Esophagus muscularis mucosa (tissue), 4 donors: Measurements from ENCODE around the gene PCSK7. TPM values are rescaled to one million over a fixed set of nuclear protein-coding genes. Genes with fewer than 3 reads are reported as not detected.

Experiments used
- DNase-seq: peaks from one replicate; pipeline ENCODE4 v3.0.0-alpha.2; 2017; ENCODE audit errors: extremely low spot score
- H3K27ac ChIP-seq, 4 donors: fragments of 200-600 bp; sonication (generic); replicated peaks in 1 of 4; 1 replicate in 3 of 4; 2 replicates in 1 of 4; pipeline ENCODE4 v1.5.1; 2016 to 2019; ENCODE audit warnings: mild to moderate bottlenecking in 1 of 4
- H3K27me3 ChIP-seq, 4 donors: fragments of 200-600 bp; sonication (generic); one replicate each; pipeline versions ENCODE4 v1.5.1 to v1.6.0; 2016 to 2019
- H3K36me3 ChIP-seq, 4 donors: fragments of 200-600 bp; sonication (generic); one replicate each; pipeline ENCODE4 v1.5.1; 2016 to 2019
- H3K4me1 ChIP-seq, 4 donors: fragments of 200-600 bp; sonication (generic); one replicate each; pipeline ENCODE4 v1.5.1; 2016 to 2019
- H3K4me3 ChIP-seq, 4 donors: fragments of 200-600 bp; sonication (generic); 1 replicate in 2 of 4; 2 replicates in 2 of 4; pipeline ENCODE4 v1.5.1; 2016 to 2019; ENCODE audit warnings: mild to moderate bottlenecking in 4 of 4, moderate library complexity in 1 of 4
- H3K9me3 ChIP-seq, 4 donors: fragments of 200-600 bp; sonication (generic); 1 replicate in 3 of 4; 2 replicates in 1 of 4; pipeline ENCODE4 v1.5.1; 2016 to 2019
- CTCF ChIP-seq, 3 experiments: fragments of 200-600 bp in 2 of 3; fragments of 450-650 bp in 1 of 3; sonication (generic) in 2 of 3; IDR thresholded peaks; one replicate each; pipeline ENCODE4 v1.5.1; 2017 to 2019; ENCODE audit warnings: antibody characterized with exemption in 3 of 3, mild to moderate bottlenecking in 2 of 3, moderate library complexity in 1 of 3
- EP300 ChIP-seq: sonication (generic); formaldehyde crosslinking; IDR thresholded peaks from one replicate; pipeline ENCODE4 v1.6.1; 2017; ENCODE audit warnings: antibody characterized with exemption
- POLR2A ChIP-seq: fragments of 450-650 bp; IDR thresholded peaks from one replicate; pipeline ENCODE4 v1.6.1; 2017; ENCODE audit warnings: antibody characterized with exemption, moderate library complexity, mild to moderate bottlenecking, low read depth
- POLR2AphosphoS5 ChIP-seq, 2 donors: sonication (generic); formaldehyde crosslinking; IDR thresholded peaks; one replicate each; pipeline ENCODE4 v1.6.1; 2017; ENCODE audit warnings: antibody characterized with exemption in 2 of 2
- WGBS: methylation state at CpG from one replicate; pipeline ENCODE4 v1.1.5; 2018; 5-methylcytosine and 5-hydroxymethylcytosine counted together
- intact Hi-C: fragments of 100-400 bp; cut with DNase I; formaldehyde crosslinking; loops from one replicate; pipeline ENCODE4 v1.15.1; 2023
- small RNA-seq, 3 donors: library from RNA; depleted of rRNA; stranded (forward); fragments of <200 nt; gene quantifications; one replicate each; pipeline ENCODE3, GENCODE V24; 2016
- total RNA-seq, 4 donors: library from RNA; depleted of rRNA; stranded (reverse); fragments of >200 nt; gene quantifications; one replicate each; pipeline versions ENCODE4 v1.1.0 to v1.2.1, GENCODE V29; 2016

The PCSK7 gene
- total RNA-seq, 4 donors from 2014 or later, result 27.8 to 43.7 (median 31.9) TPM

GRCh38 chr11:117160826-117161225, 71.0 kb downstream of the PCSK7 start:
- 86% methylated on average over 2 of the region's 2 CpGs for WGBS
- Histone ChIP-seq H3K4me1 (peaks cover 3 to 41% (median 35%) of the 10 kb centered on the region in 4 donors), H3K4me3 (no peak overlapping the region), H3K9me3 (no peaks in the 10 kb centered on the region), H3K27me3 (no peaks in the 10 kb centered on the region), H3K36me3 (peaks cover 50 to 75% (median 57%) of the 10 kb centered on the region in 4 donors), H3K27ac (no peak overlapping the region)
- TF ChIP-seq EP300 (no peak), CTCF (IDR thresholded peaks at IDR 0.05) (no peak), POLR2AphosphoS5 (IDR thresholded peaks at IDR 0.05) (no peak), POLR2A (no peak)
- intact Hi-C loops, result no loop called here
- no peak for DNase-seq

DNA sequence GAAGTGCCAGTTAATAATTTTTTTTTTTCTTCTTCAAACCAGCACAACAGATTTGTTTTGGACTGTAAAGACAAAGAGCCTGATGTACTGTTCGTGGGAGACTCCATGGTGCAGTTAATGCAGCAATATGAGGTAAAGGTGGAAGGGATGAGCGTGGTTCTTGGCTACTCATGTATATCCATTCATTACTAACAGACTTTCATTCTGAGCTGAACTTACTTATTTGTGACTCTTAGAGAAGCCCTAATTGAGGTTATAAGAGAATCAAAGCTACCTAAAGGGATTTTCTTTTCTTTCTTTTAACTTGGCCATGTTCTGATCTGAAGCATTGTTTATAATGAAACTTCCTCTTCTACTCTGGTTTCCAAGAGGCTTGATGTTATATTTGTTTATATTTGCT, 72.0 kb downstream of the PCSK7 start:
- H3K4me3 ChIP-seq, result no peak overlapping the region
- no peak for DNase-seq
- WGBS, result 86% methylated on average over 2 of the region's 2 CpGs
- intact Hi-C loops, result no loop called here
- peaks cover 41 to 75% (median 51%) of the 10 kb centered on the region in 4 donors for H3K36me3 ChIP-seq
- H3K27ac ChIP-seq, result no peak overlapping the region
- peaks cover 3 to 45% (median 37%) of the 10 kb centered on the region in 4 donors for H3K4me1 ChIP-seq
- H3K27me3 ChIP-seq, result no peaks in the 10 kb centered on the region
- no peaks in the 10 kb centered on the region for H3K9me3 ChIP-seq
- TF ChIP-seq CTCF (IDR thresholded peaks at IDR 0.05) (no peak), POLR2AphosphoS5 (IDR thresholded peaks at IDR 0.05) (no peak), EP300 (no peak), POLR2A (no peak)

DNA sequence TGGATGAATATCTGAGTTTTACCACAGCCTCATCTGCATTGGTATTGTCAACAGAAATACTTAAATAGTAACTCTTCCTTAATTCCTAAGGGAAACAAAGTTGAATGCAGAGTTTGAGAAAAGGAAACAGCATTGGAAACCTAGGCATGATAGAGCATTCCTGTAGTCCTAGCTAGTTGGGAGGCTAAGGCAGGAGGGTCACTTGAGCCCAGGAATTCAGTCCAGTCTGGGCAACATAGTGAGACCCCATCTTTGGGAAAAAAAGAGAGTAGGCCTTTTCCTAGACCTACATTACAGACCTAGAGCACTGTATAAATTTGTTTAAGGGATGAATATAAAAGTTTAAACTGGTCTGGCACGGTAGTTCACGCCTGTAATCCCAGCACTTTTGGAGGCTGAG, 74.4 kb downstream of the PCSK7 start:
- H3K4me3 ChIP-seq, result no peak overlapping the region
- intact Hi-C loops, result no loop called here
- WGBS, result 96% methylated on average over 2 of the region's 2 CpGs
- H3K27me3 ChIP-seq, result no peaks in the 10 kb centered on the region
- no peaks in the 10 kb centered on the region for H3K9me3 ChIP-seq
- H3K27ac ChIP-seq, result no peak overlapping the region
- TF ChIP-seq POLR2AphosphoS5 (IDR thresholded peaks at IDR 0.05) (no peak), EP300 (no peak), CTCF (IDR thresholded peaks at IDR 0.05) (no peak), POLR2A (no peak)
- no peak for DNase-seq
- H3K36me3 ChIP-seq, result peaks cover 17 to 73% (median 41%) of the 10 kb centered on the region in 4 donors
- peaks cover 3 to 67% (median 40%) of the 10 kb centered on the region in 4 donors for H3K4me1 ChIP-seq

DNA sequence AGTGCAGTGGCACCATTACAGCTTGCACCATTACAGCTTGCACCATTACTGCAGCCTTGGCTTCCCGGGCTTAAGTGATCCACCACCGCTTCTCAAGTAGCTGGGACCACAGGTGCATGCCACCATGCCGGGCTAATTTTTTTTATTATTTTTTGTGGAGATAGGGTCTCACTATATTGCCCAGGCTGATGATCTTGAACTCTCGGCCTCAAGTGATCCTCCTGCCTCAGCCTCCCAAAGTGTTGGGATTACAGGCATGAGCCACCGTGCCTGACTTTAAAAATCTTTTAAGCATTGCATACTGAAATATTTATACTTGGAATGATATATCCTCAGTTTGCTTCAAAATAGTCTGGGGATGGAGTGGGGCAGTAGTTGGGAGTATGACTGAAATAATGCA, 77.4 kb downstream of the PCSK7 start:
- no peak for DNase-seq
- Histone ChIP-seq H3K27ac (no peak overlapping the region), H3K9me3 (no peaks in the 10 kb centered on the region), H3K36me3 (peaks cover 6 to 46% (median 18%) of the 10 kb centered on the region in 4 donors), H3K4me3 (no peak overlapping the region), H3K4me1 (peaks cover 15 to 84% (median 54%) of the 10 kb centered on the region in 4 donors), H3K27me3 (no peaks in the 10 kb centered on the region)
- TF ChIP-seq POLR2AphosphoS5 (IDR thresholded peaks at IDR 0.05), result no peak
- no peak for TF ChIP-seq POLR2A
- no peak for TF ChIP-seq EP300
- TF ChIP-seq CTCF (IDR thresholded peaks at IDR 0.05), result no peak
- intact Hi-C loops, result no loop called here
- 88% methylated on average over 5 of the region's 5 CpGs for WGBS

Small RNA genes lying within 50 kb of the gene (small RNA-seq; reads per million reads assigned to genes)
- gene RF00564, result 0 reads per million in 3 donors

Other genes starting within 250 kb of the PCSK7 start
- gene SIK3, start 133.6 kb downstream of the PCSK7 start, total RNA-seq, result 10 to 100 TPM; 39.5 to 53.5 (median 42.3) TPM
- gene PAFAH1B2, start 87.8 kb downstream of the PCSK7 start, total RNA-seq, result 10 to 100 TPM; 40.3 to 63.0 (median 47.4) TPM
- gene SIDT2, start 53.3 kb downstream of the PCSK7 start, total RNA-seq, result 10 to 100 TPM; 26.5 to 34.1 (median 29.3) TPM
- gene TAGLN, start 32.7 kb downstream of the PCSK7 start, total RNA-seq, result over 10,000 TPM; 12,513 to 19,293 (median 14,679) TPM
- gene RNF214, start 598 bp upstream of the PCSK7 start, total RNA-seq, result 10 to 100 TPM; 12.4 to 21.5 (median 18.4) TPM
- gene BACE1-AS, start 59.3 kb upstream of the PCSK7 start, total RNA-seq, result 10 to 100 TPM in 3 of 4 donors, 1 to 10 TPM in 1; 7.5 to 13.2 (median 11.1) TPM
- gene BACE1, start 84.2 kb upstream of the PCSK7 start, total RNA-seq, result 10 to 100 TPM; 20.8 to 37.7 (median 23.9) TPM
- gene CEP164, start 95.8 kb upstream of the PCSK7 start, total RNA-seq, result 10 to 100 TPM; 16.4 to 21.2 (median 18.7) TPM